GM21390 (cell line): Measurements from ENCODE around the gene EOLA1.

ENCODE experiments used
- ATAC-seq: cut with Tn5 transposase; IDR thresholded peaks from one replicate; pipeline ENCODE4 v1.9.1; 2021; ENCODE audit not compliant: unreplicated experiment

The EOLA1 gene

DNA sequence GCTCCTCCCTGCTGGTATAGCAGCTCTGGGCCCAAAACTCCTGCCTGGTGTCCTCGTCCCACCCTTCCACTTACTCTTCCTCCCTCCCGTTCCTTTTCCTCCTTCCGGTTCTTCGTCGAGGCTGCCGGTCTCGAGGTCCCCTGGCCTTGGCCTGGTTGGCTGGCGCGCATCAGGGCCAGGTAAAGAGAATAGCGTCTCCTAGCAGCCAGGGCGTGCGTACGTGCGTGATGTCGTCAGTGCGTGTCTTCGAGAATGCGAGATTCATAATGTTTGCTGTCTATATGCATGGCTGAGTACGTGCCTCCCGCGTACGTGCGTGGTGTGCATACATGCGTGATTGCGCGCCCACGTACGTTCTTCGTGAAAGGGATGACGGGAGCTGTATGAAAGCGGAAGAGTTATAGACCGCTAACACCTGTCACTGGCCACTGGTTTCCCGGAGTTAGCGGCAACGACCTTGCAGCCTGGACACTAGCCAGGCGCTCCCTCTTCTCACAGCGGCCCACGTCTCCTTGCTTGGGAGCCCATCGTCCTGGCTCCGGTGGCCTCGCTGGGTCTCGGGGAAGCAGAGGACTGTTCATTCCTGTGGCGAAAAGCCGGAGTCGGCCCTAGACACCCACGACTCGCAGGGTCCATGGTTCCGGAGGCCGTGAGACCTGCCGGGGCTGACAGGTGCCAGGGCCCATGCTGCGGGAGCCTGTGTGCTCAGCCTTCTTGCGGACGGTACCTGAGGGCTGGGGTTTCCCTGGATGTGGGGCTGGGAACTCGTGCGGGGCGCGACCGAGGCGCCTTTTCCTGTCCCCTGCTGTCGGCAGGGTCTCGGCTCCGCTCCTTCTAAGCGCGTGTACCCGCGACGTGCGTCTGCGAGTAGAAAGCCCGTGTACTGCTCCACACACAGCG is at the start of gene EOLA1:
TSS of gene EOLA1 (plus strand) at position 392 of the 900 bp plus-strand sequence. CDS start 4,619 bp downstream, outside the sequence.
- ATAC-seq, result peak; percentile 81

DNA sequence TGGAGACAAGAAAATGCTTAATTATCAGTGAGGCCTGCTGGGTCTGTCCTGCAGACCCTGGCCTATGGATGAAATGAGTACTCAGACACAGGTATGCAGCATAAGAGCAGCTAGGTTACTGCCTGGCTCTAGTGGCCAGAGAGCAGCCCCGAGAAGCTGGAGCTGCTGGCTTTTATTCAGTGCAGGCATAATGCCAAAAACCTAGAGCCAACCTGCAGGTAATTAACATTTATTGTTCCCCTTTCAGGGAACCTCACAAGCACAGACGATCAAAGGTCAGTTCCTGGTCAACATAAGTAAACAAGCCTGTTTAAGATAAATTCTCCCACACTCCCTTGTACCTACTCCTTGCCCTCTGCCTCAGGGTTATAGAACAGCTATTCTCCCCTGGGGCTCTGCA is 49.0 kb upstream of the EOLA1 start:
- ATAC-seq, result no peak

DNA sequence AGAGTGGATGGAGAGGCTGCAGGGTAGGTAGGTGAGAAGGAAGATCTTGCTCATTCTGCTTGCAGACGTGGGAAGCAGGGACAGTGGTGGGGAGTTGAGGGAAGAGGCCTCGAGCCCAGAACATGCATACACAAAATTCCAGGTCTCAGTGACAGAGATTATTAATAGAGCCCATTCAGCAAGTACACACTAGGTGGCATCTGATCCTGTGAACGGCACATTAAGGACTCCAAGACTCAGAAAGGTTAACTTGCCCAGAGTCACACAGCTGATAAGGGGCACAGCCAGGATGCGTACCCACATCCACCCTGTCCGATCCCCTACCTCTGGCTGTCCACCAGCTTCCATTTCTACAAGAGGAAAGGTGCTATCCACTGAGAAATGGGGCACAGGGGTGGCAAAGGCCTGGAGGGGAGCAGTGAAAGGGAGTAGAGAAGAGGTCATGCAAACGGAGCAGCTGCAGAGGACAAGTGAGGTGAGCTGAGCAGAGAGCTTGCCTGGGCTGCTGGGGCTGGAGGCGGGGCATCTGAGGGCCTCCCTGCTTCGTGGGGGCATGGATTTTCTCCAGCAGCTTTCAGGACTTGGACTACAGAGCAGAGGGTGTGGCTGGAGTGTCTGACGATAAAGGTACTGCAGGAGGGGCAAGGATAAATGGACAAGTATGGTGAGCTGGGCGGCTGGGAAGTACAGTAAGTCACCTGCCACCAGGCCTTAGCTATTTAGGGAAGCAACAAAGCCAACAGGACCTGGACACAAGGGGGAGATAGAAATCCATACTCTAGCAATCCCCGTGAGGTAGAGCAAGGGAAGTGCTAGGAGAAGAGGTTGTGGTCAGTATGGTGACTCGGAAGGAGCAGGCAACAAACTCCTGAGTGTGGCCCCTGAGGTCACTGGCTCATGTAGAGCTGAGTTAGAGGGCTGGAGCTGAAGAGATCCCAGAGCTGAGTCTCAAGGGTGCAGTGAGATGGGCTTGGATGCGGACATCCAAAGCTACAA is 46.9 kb upstream of the EOLA1 start:
- ATAC-seq, result no peak

DNA sequence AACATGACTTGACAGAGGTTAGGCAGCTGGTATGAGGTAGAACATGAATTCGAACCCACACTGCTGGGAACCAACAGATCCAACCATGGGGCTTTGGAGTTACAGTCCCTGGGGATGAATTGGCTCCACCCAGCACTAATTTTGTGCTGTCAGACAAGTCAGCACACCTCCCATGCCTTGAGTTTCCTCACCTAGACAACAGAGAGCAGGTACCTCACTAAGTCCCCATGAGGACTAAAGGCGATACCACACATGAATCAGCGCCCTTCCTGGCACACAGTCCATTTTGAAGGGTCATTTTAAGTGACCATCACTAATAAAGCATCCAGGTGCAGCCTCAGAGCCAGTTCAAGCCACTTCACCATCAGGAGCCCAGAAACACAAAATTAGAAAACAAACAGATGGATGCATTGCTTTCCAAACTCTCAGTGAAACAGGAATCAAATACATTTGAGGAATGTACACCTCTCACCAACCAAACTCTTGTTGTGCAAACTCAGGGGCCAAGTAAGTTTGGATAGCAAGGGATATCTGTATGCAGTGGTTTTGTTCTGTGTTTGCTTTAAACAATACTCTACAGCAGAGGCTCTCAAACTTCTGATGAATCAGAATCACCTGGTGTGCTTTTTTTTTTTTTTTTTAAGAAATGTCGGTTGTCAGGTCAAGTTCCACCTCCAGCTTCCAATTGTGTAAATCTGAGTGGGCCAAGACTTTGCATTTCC is 45.8 kb upstream of the EOLA1 start:
- ATAC-seq, result no peak

DNA sequence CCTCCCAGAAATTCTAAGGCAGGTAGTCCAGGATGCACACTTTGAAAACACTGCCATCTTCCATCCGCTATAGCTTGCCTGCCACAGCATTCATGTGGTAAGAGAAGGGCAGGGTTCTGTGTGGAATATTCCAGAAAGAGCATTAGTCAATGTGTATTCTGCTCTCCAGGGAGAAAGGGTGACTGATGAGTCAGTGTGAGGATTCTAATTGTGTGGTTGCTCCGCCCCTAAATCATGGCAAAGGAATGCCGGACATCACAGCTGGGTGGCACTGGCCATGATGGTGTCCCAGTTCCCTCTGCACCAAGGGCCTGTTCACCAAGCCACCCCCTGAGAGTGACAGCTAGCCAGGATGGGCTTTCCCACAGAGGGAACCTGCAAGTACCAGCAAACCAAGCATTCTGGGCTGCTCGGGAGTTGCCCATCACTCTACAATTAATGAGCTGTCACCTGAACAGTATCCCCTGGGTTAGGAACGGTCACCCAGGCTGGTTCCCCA is 45.2 kb upstream of the EOLA1 start:
- no peak for ATAC-seq

DNA sequence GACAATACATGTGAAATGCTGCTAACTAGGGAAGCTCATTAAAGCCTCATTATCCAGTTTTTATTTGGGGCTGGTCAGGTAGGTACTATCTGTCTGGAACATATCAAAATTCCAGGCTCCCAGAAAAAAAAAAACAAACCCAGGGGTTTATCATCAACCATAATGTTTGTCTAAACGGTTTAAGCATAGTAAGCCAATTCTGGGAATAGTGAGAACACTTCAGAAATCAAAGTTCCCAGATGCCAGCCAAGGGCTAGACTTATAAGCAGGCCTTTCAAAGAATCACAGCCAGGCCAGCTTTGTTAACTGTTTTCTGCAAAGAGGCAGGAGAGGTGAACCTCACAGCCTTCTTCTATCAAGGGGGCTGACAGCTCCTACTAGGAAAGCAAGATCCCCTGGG is 43.8 kb upstream of the EOLA1 start:
- ATAC-seq, result no peak

DNA sequence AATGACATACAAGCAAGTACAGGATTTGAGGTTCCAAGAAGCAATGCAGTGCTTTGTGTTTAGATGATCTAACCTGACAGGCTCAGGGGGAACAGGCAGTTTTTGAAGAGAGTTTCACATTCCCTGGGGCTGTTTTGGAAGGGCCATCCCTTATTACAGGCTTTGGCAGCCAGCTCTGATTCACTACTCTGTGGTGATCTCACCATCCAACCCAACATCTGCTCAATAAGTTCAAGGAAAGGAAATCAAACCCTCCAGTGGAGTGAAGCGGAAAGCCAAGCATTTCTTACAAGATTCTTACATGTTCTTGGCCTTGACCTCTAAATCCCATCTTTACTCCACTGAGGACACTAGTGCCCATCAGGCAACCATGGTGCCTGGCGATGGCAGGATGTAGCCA is 43.2 kb upstream of the EOLA1 start:
- no peak for ATAC-seq

DNA sequence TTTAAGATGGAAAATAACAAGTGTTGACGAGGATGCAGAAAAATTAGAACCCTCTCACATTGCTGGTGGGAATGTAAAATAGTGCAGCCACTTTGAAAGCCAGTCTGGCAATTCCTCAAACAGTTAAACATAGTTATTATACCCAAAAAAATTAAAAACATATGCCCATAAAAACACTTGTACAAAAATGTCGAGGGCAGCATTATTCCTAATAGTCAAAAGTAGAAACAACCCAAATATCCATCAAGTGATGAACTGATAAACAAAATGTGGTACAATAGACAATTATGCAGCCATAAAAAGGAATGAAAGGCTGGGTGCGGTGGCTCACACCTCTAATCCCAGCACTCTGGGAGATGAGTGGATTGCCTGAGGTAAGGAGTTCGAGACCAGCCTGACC is 42.0 kb upstream of the EOLA1 start:
- no peak for ATAC-seq

DNA sequence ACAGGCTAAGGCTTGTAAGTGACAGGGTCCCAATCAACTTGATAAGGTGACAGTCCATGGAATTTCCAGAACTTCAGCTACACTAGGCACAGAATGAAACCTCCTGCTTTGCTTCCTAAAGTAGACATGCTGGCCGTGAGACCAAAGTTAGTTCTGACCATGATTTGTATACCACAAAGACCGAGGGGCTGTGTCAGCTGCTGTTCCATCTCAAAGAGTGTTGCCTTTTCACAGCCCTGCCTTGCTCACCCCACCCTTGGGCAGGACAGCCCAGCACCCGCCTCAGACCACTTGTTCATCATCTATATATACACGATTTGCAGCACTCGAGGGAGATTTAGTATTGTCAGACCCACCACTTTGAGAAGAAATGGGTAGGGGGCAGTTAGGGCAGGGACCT is 41.0 kb upstream of the EOLA1 start:
- ATAC-seq, result no peak

DNA sequence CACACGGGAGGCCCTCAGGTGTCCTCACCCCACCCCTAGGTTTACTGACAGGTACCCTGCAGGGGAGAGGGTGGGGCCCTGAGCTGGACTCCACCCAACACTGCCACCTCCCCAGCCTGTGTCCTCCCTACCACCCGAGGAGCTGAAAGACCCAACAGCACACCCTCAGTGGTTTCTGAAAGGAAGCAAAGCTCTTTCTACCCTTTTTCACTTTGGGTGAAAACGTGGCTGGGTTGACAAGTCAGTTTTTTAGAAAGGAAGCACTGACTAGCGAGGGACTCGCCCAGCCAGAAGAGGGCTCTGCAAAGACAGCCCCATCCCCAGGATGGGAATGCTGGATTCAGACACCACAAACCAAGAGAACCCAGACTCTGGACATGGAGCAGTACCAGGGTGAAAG is 37.9 kb upstream of the EOLA1 start:
- peak; percentile 14 for ATAC-seq

DNA sequence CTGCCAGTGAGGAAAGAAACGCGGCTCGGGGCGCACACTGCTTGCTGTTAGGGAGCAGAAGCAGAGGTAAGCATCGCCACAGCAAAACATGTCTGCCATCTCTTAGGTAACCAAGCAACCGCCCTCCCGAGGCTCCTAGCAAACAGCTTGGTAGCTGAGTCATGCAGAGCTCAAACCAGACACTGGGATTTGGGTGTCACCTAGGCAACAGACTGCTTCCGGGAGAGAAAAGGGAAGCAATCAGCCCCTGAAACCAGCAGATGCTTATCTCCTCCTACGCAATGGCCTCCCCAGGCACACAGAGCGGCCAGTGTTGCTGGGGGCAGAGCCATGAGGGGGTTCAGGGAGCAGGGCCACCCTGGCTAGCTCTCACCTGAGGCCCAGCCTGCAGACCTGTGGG is 37.4 kb upstream of the EOLA1 start:
- peak; percentile 67 for ATAC-seq

DNA sequence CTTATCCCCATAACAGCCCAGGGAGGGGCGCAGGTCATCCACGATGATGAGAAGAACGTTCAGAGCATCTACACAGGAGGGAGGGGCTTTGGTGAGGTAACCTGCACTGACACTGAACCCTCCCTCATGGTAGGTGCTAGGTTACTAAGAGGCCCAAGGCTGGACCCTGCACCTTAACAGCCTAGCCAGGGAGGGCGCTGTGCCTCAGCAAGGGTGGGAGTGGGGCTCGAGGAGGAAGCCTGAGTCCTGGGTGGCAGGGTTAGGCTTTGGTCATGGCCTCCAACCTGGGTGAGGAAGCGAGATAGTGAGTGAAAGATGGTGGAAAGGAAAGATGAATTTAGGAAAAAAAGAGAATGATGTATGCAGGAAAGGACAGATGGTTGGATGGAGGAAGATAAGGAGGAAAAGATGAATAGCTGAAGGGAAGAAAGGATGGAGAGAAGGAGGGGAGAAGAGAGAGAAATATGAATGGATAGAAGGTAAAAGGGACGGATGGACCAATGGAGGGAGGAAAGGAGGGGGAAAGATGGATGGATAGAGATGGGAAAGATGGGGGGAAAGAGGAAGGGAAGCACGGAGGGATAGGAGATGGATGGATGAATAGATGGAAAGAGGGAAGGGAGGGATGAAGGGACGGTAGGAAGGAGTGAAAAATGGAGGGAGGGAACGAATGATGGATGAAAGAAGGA is 36.4 kb upstream of the EOLA1 start:
- ATAC-seq, result peak; percentile 47

DNA sequence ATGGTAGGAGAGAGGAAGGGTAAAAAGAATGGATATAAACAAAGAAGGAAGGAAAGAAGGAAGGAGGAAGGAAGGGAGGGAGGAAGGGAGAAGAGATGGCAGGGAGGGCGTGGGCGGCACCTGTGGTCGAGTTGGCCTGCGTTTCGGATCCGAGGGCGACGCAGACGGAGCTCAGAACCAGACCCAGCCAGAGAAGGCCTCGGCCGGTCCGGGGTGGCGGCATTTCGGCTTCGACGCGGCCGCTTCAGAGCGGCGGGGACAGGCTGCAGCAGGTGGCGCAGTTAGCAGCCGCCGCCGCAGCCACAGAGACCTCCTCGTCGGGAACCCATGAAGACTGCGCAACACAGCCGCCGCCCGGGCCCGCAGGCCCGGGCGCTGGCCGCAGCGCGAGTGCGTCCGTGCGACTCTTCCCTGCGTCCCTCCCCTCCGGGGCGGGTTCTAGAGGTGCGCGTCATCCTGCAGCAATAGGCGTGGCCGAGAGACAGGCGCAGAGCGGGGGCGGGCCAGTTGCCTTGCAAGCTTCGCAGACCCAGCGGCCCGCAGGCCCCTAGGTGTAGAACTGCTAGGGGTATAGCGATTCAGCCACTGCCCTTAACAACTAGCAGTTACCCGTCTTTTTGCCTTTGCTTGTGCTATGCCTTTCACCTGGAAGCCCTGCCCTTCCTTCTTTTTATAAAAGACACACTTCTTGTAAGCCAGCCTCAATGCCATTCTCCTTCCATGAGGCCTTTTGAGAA is 35.7 kb upstream of the EOLA1 start, which contains the start of gene IDS:
TSS of gene IDS (minus strand) at position 392 of the 737 bp plus-strand sequence. CDS start at position 223, 169 bp downstream.
- peak; percentile 70 for ATAC-seq

DNA sequence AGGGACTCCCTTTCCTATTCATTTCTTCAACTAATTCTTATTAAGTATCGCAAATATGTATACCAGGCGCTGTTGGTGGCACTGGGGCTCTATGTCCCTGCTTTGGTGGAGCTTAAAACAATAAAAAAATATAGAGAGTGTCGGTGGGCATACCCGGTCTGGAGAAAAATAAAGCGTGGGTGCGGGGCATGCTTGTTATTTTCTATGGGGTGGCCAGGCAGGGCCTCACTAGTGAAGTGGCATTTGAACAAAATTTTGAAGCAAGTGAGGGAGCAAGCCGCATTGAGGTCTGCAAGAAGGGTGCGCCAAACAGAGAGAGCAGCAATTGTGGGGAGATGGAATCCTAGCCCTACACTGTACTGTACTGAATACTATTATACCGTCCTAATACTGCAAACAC is 35.1 kb upstream of the EOLA1 start:
- ATAC-seq, result no peak

DNA sequence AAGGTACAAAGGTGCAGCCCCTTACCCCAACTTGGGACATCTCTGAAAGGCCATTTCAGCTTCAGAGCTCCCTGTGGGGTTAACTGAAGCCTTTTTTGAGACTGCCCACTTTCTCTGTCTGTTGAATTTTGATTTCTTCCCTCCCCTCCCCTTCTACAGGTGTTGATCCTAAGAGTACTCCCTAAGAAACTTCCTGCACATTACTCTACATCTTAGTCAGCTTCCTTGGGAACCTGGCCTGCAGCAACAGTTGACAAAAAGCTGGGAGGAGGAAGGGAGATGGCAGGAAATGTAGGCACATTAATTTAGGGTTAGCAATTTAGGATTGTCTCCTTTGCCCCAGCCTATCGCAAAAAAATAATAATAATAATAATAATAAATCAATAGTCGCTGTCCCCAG is 34.5 kb upstream of the EOLA1 start:
- no peak for ATAC-seq

DNA sequence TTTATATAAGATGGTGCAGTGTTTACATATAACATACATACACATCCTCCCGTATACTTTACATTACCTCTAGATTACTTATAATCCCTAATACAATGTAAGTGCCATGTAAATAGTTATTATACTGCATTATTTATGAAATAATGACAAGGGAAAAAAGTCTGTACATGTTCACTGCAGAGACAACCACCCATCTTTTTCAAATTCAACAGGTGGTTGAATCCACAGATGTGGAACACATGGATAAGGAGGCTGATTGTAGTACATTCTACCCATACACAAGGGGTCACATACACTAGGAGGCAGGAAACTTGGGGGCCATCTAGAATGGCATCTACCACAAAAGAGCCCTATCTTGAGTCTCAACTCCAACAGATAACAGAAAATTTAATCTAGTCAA is 32.3 kb upstream of the EOLA1 start:
- no peak for ATAC-seq

DNA sequence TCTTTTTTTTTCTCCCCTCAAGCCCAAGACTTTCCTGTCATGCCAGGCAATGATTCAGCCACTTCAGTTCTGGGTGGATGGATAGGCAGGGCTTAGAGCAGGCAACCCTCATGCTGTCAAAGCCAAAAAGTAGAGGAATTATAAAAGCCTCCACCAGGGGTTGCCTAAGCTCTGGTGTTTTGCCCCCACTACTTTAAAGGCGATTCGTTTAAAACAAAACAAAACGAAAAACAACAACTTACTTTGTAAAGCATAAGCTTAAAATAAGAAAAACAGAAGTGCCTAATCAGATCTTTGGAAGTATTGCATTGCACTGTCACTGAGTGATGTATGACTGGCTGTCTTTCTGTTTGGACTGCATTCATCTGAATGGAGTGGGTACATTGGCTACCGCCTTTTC is 30.4 kb upstream of the EOLA1 start:
- no peak for ATAC-seq

DNA sequence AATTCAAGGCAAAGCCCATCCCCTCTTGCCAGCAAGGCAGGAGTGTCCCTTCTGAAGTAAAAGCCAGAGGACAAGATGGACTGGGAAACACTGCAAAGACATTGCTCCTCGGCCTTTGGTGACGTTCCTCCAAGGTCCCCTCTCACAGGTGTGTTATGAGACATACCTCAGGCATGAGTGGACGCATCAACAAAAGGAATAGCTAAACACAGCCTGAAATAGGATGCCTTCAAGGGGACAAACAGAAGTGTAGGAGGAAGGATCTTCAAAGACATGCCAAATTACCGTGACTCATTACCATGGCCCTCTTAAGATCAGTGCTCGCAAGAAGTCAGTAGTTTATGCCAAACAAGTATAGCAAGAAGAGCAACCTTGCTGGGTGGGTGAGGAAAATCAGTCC is 29.7 kb upstream of the EOLA1 start:
- ATAC-seq, result no peak

DNA sequence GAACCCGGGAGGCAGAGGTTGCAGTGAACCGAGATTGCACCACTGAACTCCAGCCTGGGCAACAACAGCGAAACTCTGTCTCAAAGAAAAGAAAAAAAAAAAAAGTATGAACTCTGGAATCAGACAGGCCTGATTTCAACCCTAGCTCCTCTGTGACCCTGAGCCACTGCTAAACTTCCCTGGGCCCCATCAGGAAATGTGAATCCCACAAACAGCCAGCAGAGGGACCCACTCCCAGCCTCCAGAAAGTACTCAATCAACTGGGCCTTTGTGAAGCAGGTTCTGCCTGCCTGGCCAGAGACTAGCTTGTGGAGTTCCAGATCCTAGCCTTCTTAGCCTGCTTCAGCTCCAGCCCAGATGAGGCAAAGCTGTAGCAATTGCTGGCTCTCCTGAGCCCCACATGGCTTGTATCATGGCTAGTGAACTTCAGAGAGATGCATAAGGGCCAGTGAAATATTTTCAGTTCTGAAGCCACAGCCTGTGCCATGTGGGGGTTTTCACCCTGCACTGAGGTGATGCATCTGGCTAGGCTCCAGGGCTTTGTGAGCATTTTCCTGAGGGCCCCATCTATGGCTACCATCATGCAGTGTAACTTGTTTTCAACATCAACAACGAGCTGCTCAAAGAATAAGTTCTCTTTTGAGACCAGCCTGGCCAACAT is 28.5 kb upstream of the EOLA1 start:
- peak; percentile 88 for ATAC-seq
